ENCODE measurements around the gene MYBL2. TPM values are rescaled to one million over a fixed set of nuclear protein-coding genes. Genes with fewer than 3 reads are reported as not detected.

The MYBL2 gene
- total RNA-seq, 1 donor from 2014 or later, result 0.13 TPM

GRCh38 chr20:43681468-43681942 is 14.6 kb downstream of the MYBL2 start:
- DNase-seq (ENCODE audit: low spot score), result no peak
- intact Hi-C loops (cut with DNase I), result no loop called here

GRCh38 chr20:43681991-43682410 is 15.1 kb downstream of the MYBL2 start:
- DNase-seq (ENCODE audit: low spot score), result no peak
- intact Hi-C loops (cut with DNase I), result no loop called here

- intact Hi-C loops (cut with DNase I), result no loop called here
- no peak for DNase-seq (ENCODE audit: low spot score)
Measured at GRCh38 chr20:43682446-43682845, 15.5 kb downstream of the MYBL2 start.

- intact Hi-C loops (cut with DNase I), result no loop called here
- no peak for DNase-seq (ENCODE audit: low spot score)
Measured at GRCh38 chr20:43686820-43687219, 19.9 kb downstream of the MYBL2 start.

- DNase-seq (ENCODE audit: low spot score), result no peak
- intact Hi-C loops (cut with DNase I), result no loop called here
Measured at GRCh38 chr20:43689165-43689564, 22.3 kb downstream of the MYBL2 start.

- intact Hi-C loops (cut with DNase I), result loop anchor here (5.0 kb wide), 1 partner anchor 154 kb away; no protein-coding TSS in a partner anchor
- no peak for DNase-seq (ENCODE audit: low spot score)
Measured at GRCh38 chr20:43690943-43691598, 24.2 kb downstream of the MYBL2 start.

- no peak for DNase-seq (ENCODE audit: low spot score)
- intact Hi-C loops (cut with DNase I), result loop anchor here (5.0 kb wide), 1 partner anchor 155 kb away; no protein-coding TSS in a partner anchor
Measured at GRCh38 chr20:43691928-43692524, 25.1 kb downstream of the MYBL2 start.

GRCh38 chr20:43694763-43695162 is 27.8 kb downstream of the MYBL2 start:
- no peak for DNase-seq (ENCODE audit: low spot score)
- intact Hi-C loops (cut with DNase I), result loop anchor here (5.0 kb wide), 1 partner anchor 157 kb away; no protein-coding TSS in a partner anchor

- intact Hi-C loops (cut with DNase I), result no loop called here
- no peak for DNase-seq (ENCODE audit: low spot score)
Measured at GRCh38 chr20:43695571-43695970, 28.7 kb downstream of the MYBL2 start.

- DNase-seq (ENCODE audit: low spot score), result no peak
- intact Hi-C loops (cut with DNase I), result no loop called here
Measured at GRCh38 chr20:43699941-43700565, 33.1 kb downstream of the MYBL2 start.

GRCh38 chr20:43700627-43701026 is 33.7 kb downstream of the MYBL2 start:
- DNase-seq (ENCODE audit: low spot score), result no peak
- intact Hi-C loops (cut with DNase I), result no loop called here

- no peak for DNase-seq (ENCODE audit: low spot score)
- intact Hi-C loops (cut with DNase I), result no loop called here
Measured at GRCh38 chr20:43702502-43702901, 35.6 kb downstream of the MYBL2 start.

- intact Hi-C loops (cut with DNase I), result no loop called here
- DNase-seq (ENCODE audit: low spot score), result no peak
Measured at GRCh38 chr20:43710370-43711044, 43.6 kb downstream of the MYBL2 start.

GRCh38 chr20:43711098-43711654 is 44.3 kb downstream of the MYBL2 start:
- no peak for DNase-seq (ENCODE audit: low spot score)
- intact Hi-C loops (cut with DNase I), result no loop called here

GRCh38 chr20:43715044-43715443 is 48.1 kb downstream of the MYBL2 start:
- intact Hi-C loops (cut with DNase I), result no loop called here
- no peak for DNase-seq (ENCODE audit: low spot score)

GRCh38 chr20:43715511-43715910 is 48.6 kb downstream of the MYBL2 start:
- intact Hi-C loops (cut with DNase I), result no loop called here
- DNase-seq (ENCODE audit: low spot score), result no peak

- DNase-seq (ENCODE audit: low spot score), result no peak
- intact Hi-C loops (cut with DNase I), result no loop called here
Measured at GRCh38 chr20:43716123-43716522, 49.2 kb downstream of the MYBL2 start.

- DNase-seq (ENCODE audit: low spot score), result no peak
- intact Hi-C loops (cut with DNase I), result no loop called here
Measured at GRCh38 chr20:43716757-43717615, 50.1 kb downstream of the MYBL2 start.

GRCh38 chr20:43717616-43717995 is 50.7 kb downstream of the MYBL2 start:
- intact Hi-C loops (cut with DNase I), result no loop called here
- no peak for DNase-seq (ENCODE audit: low spot score)

All from cardiac septum (tissue), 1 donor.